Left renal pelvis (tissue), 4 donors: Measurements from ENCODE around the gene KRT23. TPM values are rescaled to one million over a fixed set of nuclear protein-coding genes. Genes with fewer than 3 reads are reported as not detected.
"Not testable (repeated sequence)": the region's sequence is repeated elsewhere in the genome, so short reads cannot be mapped to it uniquely, and the experiment has no call there.

Experiments
- DNase-seq, 4 donors: peaks; one replicate each; pipeline ENCODE4 v3.0.0-alpha.2; 2013; ENCODE audit warnings: low read depth in 4 of 4, low spot score in 3 of 4
- polyA plus RNA-seq, 4 donors: library from polyadenylated mRNA; unstranded; fragments of 120-200 nt; gene quantifications; one replicate each; pipeline ENCODE4 v1.2.1, GENCODE V29; 2013; ENCODE audit not compliant: insufficient read length in 4 of 4

KRT23 gene
- polyA plus RNA-seq, 4 donors = 0.52 to 2.1 (median 1.0) TPM

DNA sequence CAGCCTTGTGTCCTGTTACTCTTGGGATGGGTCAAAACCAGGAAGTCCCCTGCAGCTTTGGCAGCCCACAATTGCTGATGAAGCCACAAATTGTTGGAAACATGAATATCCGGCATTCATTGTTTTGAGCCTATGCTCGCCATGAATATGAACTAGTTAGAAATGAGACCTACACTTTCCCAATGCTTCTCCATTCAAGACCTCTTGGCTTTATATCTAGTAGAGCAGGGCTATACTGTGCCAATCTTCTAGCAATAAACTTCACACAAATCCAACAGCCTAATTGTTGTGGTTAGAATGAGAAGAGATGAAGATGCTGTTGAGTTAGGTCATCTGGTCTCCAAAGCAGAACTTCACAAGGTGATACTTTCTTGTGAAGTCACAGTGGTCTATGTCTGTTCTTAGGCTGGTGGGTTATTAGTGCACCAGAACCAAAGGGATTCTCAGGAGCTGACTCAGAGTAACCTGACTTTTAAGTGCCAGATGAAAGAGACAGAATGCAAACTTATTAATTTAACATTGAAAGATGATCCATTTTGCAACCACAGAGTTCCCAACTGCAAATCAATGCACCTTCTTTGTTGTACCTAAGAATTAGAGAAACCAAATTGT is 13.7 kb upstream of the KRT23 start:
- no peak for DNase-seq

DNA sequence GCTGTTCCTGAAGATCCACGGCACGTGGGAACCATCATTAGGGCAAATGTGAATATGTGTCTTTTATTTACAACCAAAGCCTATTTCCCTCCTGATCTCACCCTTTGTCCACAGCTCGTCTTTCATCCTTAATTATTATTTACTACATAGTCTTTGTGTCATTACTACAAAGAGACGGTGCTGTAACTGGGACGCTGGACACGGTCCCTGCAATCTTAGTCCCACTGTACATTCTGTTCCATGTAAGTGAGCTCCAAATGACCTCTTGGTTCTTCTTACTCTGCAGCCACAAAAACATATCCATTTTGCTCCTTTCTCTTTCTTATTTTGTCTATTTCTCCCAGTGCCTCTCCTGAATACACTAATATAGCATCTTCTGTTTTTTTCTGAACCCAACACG is 12.7 kb upstream of the KRT23 start:
- DNase-seq = no peak

DNA sequence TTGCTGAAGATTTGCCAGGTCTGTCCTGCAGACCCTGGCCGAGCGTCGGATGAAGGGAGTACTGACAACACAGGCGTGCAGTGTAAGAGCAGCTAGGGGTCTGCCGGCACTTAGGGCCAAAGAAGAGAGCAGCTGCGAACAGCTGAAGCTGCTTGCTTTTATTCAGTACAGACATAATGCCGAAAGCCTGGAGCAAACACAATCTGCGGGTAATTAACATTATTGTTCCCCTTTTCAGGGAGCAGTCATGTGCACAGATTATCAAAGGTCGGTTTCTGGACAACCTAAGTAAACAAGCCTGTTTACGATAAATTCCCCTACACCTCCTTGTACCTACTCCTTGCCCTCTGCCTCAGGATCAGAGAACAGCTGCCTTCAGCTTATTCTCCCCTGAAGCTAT is 12.0 kb upstream of the KRT23 start:
- peak in 1 of 4 donors; percentile 33 for DNase-seq

DNA sequence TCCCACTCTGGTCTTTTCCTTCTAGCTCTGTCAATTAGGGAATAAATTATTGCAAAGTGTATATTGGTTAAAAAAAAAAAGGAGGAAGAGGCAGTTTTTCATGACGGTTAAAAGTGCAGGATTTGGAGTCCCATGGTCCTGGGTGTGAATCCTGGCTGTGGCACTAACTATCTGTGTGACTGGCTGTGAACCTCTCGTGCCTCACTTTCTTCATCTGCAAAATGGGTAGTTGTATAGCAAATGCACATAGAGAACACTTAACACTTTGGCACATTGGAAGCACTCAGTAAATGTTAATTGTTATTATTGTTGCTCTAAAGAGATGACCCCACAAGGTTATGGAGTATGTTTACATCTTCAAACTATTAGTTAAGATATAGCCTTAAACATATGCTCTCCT is 10.5 kb upstream of the KRT23 start:
- DNase-seq = no peak

DNA sequence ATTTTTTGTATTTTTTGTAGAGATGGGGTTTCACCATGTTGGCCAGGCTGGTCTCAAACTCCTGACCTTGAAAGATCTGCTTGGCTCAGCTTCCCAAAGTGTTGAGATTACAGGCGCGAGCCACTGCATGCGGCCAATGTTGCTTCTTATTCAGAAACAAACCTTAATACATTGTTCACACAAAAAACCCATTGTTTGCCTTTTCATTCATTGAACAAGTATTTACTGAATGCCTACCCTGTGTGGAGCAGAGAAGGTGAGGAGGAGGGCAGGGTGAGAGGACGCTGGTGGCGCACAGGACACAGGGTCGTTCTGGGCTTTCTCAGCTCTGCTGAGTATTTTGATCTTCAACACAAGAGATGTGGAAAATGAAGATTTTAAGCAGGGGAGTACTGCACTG is 8.0 kb upstream of the KRT23 start:
- DNase-seq = no peak

DNA sequence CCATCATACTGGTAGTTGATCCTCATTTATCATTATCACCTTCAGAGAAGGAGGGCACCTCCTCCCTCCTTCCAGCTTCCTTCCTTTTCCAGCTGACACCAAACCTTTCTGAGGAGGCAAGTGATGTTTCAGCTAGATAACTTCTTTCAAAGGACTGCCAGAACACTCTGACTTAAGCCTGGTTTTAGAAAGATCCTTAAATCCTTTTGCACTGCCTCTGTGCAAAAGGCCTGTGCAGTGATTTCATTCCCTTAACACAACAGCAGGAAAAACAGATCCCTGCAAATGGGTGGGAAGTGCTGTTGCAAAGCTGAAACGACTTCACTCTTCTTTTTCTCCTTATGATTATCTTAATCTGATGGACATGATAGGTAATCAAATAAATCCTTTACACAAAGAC is 7.1 kb upstream of the KRT23 start:
- DNase-seq = no peak

DNA sequence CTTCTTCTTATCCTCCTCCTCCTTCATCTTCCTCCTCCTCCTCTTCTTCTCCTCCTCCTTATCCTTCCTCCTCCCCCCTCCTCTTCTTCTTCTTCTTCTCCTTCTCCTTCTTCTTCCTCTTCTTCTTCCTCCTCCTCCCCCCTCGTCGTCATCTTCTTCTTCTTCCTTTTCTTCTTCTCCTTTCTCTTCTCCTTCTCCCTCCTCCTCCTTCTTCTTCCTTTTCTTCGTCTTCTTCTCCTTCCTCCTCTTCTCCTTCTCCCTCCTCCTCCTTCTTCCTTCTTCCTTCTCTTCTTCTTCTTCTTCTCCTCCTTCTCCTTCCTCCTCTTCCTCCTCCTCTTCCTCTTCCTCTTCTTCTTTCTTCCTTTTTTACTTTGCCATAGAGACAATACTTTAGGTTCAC is 5.1 kb upstream of the KRT23 start:
- no peak for DNase-seq

DNA sequence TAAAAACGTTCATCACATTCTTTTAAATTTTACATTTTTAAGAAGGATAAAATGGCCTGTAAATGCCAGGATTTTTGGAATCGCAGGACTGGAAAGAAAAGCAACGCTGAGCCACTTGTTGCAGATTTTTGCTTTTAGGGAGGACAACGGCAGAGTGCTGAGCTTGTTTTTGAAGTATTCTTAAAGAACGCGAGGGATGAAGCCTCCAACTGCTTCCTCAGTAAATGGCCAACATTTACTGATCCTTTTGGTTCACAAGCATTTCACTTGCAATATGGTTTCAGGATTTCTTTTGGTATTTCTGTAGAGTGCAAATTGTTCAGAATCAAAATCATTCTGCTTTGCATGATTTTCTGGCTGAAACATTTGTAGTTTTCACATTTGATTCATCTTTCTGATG is 2.8 kb upstream of the KRT23 start:
- no peak for DNase-seq

DNA sequence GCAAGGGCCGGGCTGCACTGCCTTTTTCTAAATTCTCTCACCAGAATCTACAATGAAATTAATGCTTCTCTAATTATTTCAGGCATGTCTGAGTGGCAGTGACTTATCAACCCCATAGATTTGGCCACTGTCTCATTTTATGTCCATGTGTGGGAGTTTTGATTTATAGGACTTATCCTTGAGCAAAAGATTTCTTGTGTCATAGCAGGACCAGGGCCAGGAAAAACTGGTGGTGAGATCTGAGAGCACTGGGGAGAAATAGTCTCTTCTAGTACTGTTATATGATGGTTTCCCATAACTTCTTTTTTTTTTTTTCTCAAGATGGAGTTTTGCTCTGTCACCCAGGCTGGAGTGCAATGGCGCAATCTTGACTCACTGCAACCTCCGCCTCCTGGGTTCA is 1.5 kb upstream of the KRT23 start:
- no peak for DNase-seq

DNA sequence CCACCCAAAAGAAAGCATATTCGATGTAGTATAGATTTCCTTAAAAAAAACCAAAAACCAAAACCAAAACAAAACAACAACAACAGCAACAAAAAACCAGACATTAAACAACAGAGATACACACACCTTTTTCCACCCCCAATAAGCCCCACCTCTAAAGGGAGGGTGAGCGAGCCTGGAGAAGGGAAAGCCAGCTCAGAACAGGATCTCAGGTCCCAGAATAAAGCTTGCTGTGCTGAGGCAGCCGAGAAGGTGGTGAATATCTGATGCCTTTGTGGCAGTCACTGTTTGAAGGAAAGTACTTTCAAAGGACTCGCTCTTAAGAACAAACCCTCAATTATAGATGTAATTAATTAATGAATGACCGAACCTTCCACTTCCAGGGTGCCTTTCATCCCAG is 470 bp downstream of the KRT23 start:
- no peak for DNase-seq

DNA sequence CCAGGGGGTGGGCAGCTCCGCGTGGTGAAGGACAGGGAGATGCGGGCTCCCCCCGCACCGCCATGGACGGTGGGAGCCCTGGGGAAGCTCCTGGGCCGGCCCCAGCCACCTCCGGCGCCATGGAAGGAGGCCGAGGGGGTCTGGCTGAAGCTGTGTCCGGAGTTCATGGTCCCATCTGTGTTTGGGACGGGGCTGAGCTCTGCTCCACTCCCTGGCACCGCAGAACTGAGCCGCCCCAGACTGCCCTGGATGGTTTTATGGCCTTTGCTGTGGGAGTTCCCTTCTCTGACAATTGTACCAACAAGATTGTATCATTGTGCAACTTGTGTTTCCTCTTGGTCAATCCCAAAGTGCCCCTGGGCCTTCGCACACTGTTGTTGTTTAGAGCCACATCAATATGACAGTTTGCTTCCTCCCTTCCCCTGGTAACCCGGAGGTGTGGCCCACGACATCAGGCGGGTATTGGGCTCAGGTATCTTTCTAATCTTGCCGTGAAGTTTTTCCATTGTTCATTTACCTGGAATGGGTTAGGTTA is 942 bp downstream of the KRT23 start:
- DNase-seq = no peak

DNA sequence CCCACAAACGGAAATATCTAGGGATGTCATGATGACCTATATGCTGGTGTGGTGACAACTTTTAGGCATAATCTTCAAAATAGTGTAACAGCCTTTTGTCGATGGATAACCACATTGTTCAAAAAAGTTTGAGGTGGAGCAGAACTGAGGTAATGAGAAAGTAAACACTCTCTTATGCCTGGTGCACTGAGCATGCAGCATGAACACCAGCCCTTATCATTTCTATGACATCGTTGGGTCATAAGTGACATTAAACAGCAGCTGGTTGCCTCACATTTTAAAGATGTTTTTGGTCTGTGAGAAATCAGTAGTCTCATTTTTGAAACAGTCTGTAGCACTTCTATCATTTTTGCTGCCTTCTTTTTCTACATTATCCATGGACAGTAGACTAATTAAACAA is 1.8 kb downstream of the KRT23 start:
- no peak for DNase-seq

DNA sequence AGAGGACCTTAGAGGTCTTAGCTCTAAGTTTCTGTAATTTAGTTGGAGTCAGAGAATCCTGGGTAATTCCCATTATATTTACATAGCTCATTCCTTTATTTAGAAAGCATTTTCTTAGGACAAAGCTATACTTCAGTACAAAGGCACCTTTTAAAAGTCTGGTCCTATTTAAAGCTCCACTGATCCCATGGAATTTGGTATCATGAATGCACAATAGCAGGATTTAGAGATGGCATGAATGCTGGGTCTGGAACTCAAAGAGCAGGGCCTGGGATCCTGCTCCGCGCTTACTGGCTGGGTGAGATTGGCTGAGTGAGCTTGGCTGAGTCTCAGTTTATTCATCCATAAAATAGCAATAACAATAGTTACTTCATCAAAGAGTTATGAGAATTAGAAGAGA is 4.8 kb downstream of the KRT23 start:
- no peak for DNase-seq

DNA sequence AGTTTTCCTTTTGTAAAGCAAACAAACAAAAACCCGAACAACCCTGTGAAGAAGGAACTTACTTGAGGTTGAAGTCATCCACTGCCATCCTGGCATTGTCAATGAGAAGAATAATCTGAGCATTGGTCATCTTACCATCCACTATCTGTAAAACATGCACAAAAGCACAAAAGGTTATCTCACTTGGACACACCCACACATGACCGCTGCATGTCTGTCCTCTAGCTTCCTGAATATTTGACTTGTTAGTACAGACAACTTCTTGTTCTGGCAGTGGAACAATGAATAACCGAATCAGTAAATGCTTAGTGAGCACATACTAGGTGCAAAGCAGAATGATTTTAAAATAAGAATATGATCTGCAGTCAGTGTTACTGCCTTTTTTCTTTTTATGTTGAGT is 6.1 kb downstream of the KRT23 start:
- DNase-seq = no peak

DNA sequence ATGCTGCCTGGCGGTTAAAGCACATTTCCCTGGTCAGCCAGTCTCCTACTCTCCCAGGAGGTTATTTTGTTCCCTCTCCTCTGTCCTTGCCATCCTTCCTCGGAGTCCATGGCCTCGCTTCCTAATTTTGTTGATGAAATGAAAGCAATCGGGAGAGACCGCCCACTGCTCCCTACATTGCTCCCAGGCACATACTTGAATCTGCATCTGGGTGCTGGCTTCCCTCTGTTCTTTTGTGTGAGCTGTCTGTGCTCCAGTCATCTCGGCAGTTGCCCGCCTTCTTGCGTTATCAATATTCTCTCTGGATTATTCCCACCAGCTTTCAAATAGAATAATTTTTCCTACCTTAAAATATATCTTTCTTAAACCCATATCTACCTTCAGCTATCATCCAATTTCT is 11.1 kb downstream of the KRT23 start:
- no peak for DNase-seq

DNA sequence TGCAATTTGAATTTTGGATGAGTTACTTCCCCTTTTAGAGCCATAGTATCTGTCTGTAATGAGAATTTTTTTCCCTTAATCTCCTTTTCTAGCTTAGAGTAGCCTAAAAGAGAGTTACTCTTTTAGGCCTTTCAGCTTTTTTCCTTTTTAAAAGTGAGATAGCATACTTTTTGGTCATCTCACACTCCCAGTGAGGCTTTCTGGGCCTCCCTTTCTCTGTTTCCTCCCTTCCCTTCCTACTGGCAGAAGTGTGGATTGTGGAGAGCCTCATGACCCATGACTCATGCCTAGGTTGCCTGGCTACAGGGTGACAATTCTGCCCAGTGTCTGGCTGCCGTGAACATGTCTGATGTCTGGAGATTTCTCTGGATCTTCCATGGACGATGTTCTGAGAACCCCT is 15.2 kb downstream of the KRT23 start:
- DNase-seq = no peak

DNA sequence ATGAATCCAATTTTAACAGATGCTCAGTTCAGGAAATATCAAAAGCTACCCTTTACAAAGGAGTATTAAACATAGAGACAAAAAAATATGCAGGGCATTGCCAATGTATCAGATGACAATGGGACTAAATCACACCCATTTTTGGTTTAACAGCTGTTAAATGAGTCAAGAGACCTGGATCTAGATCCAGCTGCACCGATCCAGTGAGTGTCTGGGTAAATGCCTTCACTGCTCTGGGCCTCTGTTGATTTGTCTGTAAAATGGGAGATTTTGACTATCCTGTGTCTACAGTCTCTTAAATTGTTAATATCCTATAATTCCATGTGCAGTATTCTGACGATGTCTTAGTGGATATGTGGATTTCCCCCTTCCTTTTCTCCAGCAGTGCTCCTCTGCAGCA is 16.4 kb downstream of the KRT23 start:
- no peak for DNase-seq

DNA sequence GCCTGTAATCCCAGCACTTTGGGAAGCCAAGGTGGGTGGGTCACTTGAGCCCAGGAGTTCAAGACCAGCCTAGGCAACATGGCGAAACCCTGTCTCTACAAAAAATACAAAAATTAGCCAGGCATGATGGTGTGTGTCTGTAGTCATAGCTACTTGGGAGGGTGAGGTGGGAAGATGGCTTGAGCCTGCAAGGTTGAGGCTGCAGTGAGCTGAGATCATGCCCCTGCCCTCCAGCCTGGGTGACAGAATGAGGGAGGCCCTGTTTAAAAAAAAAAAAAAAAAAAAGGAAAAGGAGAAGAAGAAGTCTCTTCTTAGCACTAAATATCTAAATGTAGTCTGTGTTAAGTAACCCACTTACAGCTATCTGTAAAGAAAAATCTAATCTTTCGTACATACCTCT is 20.3 kb downstream of the KRT23 start:
- DNase-seq = not testable (repeated sequence)

DNA sequence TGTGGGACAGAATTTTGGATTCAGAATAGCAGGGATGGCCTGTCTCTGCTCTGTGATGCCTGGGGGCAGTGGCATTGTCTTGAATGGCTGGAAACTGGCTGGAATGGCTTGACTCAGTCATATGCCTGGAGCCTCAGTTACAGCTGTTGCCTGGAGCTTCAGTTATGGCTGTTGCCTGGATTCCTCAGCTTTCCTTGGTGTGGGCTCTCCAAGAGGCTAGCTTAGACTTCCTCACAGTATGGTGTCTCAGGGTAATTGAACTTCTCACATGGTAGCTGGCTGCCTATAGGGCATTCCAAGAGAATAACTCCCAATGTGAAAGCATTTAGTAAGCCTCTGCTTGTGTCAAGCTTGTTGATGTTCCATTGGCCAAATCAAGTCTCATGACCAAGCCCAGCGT is 21.1 kb downstream of the KRT23 start:
- DNase-seq = no peak

DNA sequence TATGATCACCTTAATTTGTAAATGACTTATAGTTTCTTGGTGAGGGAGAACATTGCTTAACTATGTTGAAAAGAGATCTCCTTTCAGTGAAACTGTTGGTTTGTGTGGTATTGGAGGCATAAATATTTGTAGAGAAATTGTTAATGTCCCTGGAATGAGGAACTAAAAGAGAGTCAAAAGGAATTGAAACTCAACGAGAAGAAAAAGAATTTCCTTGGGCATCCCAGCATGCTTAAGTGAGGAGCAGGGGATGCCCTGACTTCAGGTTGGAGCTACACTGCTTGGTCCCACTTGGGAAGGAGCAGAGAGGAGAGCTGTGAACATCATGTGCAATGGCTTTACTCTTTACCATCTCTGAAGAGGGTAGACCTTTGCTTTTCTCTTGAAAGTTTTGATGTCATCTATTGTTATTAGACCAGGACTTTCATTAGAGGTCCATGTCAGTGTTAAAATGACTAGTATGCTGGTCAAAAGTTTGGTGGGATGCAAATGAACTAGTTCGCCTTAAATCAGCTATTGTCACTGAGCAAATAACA is 21.7 kb downstream of the KRT23 start:
- DNase-seq = no peak

DNA sequence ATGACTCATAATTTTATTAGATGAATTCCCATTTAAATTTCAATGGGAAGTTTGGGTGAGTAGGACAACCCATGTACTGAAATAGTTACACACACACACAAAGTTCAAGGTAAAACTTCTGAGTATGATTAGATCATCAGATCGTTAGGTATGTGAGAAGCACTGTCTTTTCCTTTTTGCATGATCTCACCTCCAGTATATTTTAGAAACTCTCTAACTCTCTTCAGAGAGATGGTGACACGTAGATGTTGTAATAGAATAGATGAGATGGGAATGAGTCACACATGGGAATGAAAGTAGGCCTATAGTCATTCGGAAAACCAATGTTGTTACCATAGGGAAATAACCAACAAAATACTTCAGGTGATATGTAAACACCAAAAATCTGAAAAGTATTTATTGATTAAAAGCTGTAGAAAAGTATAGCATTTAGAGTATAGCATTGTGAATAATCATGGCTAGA is 22.2 kb downstream of the KRT23 start:
- DNase-seq = no peak

DNA sequence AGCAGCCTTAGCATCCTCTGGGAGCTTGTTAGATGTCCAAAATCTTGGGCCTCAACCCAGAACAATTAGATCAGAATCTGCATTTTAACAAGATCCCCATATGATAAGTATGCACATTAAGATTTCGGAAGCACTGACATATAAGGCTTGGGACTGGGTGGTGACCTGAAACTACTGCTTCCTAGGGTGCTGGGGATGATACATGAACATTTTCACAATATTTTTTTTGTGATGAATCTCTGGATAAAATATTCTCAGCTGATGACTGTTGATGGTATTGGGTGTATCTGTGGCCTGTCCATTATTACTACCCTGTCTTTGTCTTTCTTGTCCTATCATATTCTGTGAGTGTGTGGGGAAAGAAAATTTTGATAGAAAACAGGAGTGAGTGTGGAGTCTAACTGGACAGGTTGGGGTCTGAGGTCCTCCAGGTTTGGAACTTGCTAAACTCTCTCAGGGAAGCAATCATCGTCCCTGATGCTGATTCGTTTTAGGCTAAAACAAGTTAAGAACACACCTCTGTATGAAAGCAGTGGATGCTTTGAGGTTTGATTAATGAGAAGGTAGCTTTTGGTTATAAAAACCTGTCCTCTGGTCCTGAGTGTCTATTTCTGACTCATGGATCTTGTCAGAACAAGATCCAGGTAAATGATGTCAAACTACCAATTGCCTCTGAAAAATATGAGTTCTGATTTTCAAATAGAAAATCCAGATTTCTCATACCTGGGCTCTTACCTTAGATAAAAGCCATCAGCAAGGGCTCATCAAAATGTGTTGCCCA is 23.2 kb downstream of the KRT23 start:
- no peak for DNase-seq
